Measurements from ENCODE around the gene KIF7.

GRCh38 chr15:89641053-89641452 is 14.2 kb downstream of the KIF7 start:
- no peak for TF ChIP-seq CTCF (IDR thresholded peaks at IDR 0.05; ENCODE audit: low read length)
- no peak for TF ChIP-seq EZH2 (IDR thresholded peaks at IDR 0.05; ENCODE audit: borderline replicate concordance, low read length)

Measured in OCI-LY1 (cell line).